DMS153 (cell line): ENCODE measurements around the gene CD200R1L.

ENCODE experiments used
- DNase-seq: peaks from one replicate; lab custom pipeline; 2025; lab: John Stamatoyannopoulos, UW

The CD200R1L gene

DNA sequence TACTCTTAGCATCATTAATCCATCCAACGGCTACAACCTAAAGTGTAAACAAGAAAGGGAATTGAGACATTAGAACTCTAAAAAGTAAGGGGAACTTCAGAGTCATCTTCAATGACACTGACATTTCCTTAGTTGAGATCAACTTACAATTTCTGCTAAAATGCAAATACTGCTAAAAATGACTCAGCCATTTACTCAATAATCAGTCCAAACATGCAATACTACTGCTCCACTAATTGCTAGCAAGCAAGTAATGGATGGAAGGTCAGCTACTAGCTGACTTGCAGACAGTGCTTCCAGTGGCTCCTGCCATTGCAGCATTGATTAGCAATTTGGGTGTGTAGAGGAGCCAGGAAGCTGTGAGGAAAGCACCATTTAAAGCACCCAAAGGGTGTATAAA, 28.4 kb downstream of the CD200R1L start:
- no peak for DNase-seq

DNA sequence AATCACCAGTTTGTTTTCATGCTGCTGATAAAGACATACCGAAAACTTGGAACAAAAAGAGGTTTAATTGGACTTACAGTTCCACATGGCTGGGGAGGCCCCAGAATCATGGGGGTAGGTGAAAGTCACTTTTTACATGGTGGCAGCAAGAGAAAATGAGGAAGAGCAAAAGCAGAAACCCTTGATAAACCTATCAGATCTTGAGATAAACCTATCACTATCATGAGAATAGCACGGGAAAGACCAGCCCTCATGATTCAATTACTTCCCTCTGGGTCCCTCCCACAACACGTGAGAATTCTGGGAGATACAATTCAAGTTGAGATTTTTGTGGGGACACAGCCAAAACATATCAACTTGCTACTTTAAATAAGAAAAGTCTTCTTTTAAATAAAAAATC, 28.9 kb downstream of the CD200R1L start:
- DNase-seq: no peak

DNA sequence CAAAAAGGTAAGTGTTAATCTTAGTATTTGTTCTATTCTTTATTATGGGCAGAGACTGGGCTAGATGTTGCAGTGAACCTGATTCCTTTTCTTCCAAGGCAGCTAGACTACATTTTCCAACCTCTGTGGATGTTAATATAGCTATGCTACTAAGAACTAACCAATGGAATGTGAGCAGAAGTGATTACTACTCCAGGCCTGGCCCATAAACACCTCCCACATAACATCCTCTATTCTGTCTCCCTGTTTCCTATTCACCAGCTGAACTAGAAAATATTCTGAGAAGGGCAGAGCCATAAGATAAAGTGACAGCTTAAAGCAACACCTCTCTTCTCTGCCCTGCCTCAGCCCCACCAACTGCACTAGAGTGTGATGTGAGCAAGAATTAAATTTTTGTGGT, 29.4 kb downstream of the CD200R1L start:
- no peak for DNase-seq

DNA sequence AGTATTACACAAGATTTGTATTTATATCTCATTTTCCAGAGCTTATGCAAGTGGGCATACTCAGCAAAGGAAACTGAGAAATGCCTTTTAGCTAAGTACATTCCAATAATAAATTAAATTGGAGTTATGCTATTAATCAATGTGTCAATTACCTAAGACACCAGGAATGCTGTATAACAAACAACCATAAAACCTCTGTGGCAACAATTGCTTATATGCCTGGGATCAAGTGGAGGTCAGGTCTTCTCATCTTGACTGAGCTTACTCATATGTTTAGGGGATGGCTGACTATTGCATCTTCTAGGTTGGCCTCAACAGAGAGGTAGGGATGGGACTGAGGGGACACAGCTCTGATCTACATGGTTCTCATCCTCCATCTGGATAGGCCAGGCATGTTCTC, 30.7 kb downstream of the CD200R1L start:
- DNase-seq: no peak

DNA sequence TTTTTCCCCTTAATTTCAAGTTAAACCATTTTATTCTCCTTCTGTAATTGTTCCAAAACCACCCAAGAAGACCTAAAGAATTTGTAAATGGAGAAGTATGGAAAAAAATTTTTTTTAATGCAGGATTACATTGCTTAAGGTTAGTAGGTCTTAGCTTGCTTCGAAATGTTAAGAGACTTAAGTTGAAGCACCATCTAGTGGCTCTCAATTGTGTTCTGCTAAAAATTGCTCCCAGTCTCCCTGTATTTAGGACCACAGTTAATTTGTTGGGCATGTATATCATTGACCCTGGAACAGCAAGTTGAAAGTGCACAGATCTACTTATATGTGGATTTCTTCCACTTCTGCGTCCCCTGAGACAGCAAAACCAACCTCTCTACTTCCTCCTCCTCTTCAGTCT, 32.4 kb downstream of the CD200R1L start:
- peak; percentile 27 for DNase-seq

DNA sequence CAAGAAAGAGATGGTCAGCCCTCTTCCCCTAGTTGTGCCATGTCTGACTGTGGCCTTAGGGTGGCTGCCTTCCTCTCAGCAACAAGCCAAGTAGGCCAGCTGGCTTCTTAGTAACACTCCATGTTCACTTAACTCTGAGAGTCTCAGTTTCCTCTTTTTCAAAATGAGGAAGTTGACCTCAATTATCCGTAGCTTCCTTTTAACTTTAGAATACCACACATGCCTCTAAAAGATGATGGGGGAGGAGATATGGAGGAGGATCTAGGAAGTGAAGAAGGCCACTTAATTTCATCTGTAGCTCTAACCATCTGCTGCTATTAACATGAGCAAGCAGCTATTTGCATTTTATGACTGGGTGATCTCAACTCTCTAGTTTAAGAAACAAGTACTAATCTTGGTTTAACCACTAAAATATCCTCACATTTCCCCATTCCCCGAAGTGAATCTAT, 32.9 kb downstream of the CD200R1L start:
- no peak for DNase-seq

DNA sequence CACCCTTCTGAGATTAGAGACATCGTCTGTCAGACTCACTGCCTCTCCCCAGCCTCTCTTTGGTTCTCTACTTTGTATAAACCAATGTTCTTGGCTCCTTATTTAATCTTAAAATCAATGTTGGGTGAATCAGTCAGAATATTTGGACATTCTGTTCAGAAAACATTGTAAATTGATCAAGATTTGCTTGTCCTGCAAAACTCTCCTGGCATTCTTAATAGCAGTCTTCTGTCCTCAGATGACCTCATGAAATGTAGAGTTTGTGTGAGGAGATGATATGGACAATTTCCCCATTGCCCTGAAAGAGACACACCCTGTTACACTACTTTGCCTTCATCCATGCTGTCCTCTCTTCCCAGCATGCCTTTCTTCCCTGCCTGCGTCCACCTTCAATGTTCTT, 33.6 kb downstream of the CD200R1L start:
- no peak for DNase-seq

DNA sequence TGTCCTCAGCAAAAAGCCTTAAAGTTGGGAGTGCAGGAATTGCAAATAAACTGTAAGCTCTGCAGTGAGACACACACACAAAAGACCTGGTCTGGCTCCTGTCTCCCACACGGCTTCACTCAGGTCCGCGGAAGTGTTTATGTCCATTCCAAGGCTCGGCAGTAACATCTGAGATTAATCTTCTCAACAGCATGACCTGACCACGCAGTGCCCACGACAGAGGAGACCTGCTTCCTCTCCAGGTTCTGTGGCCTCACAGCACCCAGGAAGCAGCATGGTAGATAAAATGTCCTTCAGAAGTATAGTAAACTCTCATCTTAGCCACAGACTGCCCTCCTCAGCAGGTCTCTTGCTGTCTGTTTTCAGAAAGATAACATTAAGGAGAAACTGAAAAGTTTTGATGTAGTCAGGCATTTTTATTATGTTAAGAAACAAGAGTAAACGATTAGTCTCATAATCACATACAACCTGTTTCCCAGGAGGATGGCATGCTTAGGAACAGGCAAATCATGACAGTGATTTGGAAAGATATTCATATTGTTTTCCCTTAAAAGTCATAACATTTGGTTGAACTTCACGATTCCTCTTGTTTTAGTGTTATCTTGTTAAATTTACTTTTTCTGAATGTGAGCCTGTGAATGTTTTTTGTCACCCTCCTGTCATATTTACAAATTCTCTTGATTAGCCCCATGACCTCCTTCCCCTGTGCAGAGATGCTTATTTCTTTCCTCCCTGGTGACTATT, 34.6 kb downstream of the CD200R1L start:
- no peak for DNase-seq

DNA sequence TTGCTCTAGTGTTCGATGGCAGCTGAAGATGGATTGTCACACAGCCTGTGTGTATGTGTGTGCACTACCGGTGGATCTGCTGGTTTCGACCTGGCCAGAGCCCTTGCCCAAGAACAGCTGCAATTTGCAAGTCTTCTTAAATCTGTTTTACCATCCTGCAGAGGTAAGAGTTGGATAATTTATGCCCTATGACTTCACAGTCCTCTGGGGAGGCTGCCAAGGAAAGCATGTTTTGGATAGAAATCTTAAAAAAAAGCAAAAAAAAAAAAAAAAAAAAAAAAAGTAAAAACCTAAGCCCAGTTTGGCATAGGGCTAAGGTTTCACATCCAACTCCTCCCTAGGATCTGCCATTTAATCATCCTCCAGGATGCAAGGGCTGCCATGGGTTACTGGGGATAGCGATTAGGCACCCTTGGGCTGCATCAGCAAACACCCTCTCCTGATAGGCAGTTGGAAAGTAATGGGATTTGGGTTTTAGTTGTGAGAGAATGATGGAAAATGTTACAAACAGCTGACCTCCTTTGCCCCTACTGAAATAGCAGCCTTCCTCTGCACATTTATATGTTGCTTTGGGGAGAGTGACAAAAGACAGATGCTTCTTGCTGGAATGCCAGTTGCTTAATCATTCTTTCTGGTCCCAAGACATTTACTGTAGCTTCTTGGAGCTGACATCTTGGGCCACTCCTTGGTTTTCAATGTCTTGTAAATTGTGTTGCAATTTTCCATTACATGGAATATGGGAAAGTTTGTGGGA, 35.4 kb downstream of the CD200R1L start:
- DNase-seq: no peak

DNA sequence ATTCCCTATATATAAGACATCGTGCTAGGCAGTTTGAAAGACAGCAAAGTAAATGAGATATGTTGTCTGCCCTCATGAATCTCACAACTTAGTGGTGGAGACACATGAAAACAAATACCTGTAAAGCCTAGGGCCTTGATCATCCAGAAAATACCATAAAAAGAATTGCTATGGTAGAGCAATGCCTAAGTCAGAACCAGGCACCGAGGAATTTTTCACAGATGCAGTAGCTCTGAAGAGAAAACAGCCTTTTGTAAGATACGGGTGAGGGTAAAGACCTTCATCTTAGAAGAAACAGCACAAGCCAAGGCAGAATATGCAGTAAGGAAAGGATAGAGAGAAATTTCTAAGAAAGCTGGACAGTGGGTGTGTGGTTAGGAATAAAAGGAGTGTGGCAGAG, 36.1 kb downstream of the CD200R1L start:
- no peak for DNase-seq

DNA sequence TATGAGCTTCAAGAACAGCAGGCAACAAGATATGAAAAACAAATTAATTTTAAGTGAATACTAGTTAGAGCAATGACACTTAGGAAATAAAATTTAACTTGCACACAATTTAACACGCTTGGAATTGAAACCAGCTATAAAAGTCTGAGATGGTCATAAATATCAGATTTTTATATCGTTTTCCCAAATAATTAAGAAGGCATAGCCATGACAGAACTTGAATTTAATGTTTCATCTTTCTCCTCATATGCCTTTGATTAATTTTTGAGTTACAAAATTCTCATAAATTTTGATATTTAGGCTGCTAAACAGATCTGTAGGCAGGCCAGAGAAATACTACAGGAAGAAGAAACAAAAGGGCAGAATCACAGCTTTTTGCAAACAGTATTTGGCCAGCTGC, 38.5 kb downstream of the CD200R1L start:
- DNase-seq: no peak

DNA sequence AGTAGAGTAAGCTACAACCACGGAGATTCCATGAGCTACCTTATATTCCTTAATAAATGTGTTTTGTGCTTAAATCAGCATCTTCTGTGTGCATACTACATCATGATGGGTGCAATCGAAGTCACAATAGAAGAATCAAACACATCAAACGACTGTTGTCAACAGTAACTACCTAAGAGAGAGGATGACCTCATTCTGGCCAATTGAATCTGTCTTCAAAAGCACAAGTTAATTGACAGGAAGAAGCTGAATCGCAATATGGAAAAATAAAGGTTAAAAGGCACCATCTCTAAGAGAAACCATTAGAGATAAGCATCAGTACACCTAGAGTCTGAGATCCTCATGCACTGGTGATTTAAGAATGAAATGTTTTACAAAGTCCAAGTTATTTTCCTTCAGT, 39.0 kb downstream of the CD200R1L start:
- DNase-seq: peak; percentile 38

DNA sequence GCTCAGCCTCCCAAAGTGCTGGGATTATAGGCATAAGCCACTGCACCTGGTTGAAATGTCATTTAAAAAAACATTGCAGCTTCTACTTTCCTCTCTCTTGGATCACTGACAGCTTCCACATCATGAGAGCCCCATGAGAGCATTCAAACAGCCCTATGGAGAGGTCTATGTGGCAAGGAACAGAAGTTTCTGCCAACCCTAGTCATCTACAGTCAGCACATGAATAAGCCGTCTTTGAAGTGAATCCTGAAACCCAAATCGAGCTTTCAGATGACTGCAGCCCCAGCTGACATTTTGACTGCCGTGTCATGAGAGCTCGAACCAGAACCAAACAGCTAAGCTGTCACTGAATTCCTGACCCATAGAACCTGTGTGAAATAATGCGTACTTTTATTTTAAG, 39.8 kb downstream of the CD200R1L start:
- DNase-seq: no peak

DNA sequence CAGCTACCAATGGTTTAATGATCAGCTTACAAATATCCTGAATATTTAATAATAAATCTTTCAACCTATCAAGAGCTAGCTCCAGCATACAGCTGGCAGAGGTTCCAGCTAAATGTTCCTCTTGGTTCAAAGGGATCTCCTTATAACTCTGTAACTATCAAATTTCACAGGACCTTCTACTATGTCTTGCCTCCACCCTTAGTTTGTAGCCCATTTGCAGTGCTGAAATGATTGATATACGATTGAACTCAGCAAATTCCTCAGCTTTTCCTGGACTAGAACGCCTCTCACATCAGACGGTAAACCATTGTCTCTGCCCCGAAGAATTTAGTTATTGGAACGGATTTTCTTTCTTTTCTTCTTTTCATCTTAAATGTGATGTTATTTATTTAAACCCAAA, 41.5 kb downstream of the CD200R1L start:
- no peak for DNase-seq

DNA sequence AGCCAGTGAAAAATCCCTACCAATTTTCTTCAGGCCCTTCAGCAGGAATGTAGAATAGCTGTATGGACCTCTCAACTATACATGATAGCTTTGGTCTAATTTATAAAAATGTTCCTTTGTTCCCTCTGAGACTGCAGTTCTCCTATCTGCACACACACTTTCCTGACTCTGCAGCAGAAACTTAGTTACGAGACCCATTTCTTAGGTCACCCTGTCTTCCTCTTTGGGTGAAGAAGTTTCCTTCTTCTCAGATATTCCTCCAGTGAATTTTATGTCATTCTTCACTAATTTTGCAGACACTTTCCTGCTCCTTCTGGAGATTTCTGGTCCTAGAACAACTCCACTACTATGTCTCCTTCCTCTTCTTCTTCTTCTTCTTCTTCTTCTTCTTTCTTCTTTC, 42.6 kb downstream of the CD200R1L start:
- DNase-seq: no peak

DNA sequence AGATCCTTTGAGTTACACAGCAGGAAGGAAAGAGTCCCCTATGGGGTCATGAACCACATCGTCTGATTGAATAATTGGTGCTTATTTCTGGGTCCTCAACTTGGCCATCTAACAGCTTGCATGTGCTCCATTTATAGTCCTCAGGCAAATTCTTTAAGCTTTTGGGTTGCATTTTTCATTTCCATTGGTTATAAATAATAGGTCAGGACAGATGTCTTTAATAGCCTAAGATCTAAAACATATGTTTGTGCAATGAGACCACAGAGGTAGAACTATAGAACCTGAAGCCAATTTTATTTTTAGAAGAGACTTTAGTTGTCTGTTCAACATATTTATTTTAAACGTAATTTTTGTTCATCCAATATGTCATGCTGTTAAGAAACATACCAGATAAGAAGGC, 43.2 kb downstream of the CD200R1L start:
- no peak for DNase-seq

DNA sequence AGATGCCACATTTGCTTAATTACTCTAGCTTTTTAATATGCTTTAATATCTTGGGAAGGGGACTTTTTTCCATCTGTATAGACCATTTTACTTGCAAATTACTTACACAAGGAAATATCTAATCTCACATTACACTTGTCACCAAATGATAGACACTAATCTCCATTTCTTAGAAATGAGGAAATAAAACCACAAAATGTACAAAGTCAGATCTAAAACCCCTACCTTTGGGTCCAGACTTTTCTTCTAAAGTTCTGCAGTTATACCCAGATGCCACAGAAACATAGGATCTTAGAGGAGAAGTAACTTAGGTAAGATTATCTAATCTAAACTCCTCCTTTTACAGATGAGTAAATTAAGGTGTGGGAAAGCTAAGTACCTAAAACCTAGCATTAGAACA, 44.3 kb downstream of the CD200R1L start:
- no peak for DNase-seq

DNA sequence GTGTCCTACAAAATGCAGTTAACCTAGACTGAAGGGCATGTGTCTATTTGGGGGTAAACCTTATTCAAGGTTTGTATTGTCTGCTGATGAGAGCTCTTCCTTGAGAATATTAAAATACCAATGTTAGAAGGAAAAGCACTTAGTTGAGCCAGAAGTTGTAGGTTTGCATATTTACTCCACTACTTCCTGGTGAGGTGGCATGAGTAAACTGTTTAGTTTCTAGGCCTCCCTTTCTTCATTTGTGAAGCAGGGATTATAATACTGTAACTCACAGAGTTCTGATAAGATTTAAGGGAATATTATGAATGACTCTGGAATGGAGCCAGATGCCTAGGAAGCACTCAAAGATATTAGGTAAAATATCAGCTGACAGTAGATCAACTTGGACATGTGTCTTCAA, 46.7 kb downstream of the CD200R1L start:
- DNase-seq: peak; percentile 7

DNA sequence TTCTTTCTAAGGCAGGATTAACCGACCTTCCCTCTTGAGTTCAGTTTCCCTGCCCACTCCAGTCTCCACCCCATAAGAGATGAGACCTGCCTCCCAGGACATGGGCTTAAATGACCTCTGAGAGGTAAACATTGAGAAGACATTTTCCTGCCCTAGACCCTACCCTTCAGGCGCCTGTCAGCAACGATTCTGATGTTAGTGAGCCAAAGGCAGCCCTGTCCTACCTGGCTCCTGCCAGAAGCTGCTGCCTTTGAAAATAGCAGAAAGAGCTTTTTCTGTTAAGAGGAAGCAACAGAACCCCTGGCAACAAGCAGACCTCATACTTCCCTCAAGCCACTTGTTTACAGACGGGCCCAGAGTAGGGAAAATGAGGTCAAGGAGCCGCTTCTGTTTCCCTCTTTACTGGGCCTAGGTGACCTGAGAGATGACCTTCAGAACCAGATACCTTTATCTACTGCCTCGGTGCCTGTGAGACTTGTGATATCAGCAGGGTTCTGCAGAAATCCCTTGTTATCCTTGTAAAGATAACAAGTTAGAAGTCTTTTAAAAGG, 52.0 kb downstream of the CD200R1L start:
- no peak for DNase-seq

DNA sequence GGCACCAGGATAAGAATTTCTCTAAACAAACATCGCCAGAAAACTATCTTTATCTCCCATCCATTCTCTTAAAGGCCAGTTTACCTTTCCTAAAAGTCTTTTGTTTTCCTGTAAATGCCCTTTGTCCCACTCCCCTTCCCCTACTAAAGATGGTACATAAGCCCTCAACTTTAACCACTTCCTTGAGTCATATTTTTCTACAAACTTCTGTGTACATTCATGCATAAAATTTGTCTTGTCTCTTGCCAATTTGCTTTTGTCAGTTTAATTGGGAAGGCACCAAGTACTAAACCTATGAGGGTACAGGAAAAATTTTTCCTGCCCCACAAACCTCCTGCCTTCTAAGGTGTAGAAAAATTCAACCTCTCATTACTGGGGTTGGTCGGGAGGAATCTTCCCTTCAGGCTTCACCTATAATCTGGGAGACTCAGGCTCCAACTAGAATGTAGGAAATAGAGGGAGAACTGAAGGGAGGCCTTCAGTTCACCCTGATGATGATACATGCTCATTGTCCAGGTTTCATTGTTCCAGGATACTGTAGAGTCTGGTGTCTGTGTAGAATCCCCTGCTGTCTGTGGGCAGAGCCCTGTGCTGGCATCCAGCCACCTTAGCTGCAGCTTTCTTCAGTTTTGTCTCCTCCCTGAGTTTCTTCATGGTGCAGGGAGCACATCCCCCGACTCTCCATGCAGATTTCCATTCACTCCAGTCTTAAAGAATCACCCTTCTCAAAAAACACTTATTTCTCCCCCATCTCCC, 53.2 kb downstream of the CD200R1L start:
- no peak for DNase-seq

DNA sequence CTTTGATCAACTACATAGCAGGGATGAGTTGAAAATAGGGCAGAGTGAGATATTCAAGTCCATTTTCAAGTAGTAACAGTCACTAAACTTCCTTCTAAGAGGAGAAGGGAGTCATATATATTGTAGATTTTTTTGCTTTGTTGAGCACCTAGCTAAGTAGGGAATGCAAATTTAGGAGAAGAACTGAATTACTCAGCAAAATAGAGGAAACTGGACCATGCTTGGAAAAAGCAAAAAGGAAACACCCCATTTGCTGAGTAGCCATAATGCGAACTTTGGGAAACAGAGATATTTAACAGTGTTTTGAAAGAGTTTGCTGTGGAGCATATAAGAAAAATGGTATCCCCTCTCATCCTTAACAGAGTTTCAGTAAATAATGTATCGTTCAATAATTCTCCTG, 54.9 kb downstream of the CD200R1L start:
- no peak for DNase-seq

DNA sequence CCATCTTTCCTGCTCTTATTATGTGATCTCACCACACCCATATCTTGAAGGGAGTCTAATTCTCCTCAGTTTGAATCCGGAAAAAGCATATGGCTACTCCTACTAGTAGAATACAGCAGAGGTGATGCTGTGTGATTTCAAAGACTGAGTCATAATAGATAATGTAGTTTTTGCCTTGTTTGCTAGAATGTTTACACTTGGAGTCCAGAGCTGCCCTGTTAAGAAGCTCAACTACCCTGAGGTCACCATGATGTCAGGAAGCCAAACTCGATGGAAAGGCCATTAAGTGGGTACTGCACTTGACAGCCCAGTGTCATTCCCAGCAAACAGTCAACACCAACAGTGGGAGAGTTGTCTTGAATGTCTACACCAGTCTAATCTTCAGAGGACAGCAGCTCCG, 56.9 kb downstream of the CD200R1L start:
- DNase-seq: no peak
